HT-29 (cell line): ENCODE data around the gene NUF2. TPM values are rescaled to one million over a fixed set of nuclear protein-coding genes. Genes with fewer than 3 reads are reported as not detected.

Experiments used
- DNase-seq: peaks from one replicate; pipeline ENCODE4 v3.0.0-alpha.2; 2015; ENCODE audit warnings: low spot score
- total RNA-seq: library from RNA; depleted of rRNA; stranded (reverse); fragments of >200 nt; shearing (Covaris generic); gene quantifications from 2 replicates; pipeline ENCODE4 v1.2.3, GENCODE V29; 2014; rRNA removed

The NUF2 gene
- total RNA-seq, 1 experiment from 2014 or later = 18.5 TPM

DNA sequence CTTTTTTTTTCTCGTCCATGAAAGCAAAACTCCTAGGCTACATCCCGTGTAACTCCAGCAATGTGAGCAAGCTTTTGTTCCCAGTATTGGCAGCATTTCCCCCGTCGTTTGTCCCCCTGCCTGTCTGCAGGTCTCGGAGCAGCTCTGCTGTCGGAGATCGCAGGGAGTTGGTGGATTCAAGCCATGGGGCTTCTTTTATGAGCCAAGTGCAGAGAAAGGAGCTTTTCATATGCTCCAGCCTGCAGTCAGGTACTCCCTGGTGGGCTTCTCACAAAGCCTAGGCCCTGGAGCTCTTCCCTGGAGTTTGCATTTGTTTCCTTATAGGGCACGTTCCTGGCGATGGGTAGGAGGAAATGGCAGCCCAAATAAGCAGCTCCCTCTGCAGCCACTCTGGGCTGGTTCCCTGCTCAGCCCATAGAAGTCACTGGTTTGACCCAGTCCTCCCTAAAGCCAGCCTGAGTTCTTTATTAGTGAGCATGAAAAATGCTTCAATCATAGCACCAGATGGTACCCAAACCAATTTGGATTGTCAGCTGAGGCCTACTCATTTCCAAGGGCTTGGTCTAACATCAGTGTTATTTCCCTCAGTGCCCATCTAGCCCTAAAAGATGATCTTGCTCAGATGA is 78.3 kb downstream of the NUF2 start:
- no peak for DNase-seq

DNA sequence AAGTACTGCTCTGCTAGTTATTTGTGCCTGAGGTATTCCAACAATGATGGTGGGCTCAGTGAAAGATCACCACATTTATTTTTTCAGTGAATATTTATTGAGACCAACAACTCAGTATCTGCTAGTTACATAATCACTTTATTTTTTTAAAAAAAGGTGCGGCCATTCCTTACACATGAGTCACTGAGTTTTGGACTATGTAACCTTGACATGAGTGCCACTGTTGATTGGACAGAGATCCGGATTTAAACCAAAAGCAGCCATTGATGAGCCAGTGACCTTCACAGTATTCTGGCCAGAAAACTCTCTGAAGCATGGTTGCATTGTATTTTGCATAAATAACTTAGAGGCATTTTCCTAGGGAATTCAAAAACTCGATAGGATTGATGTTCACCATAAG is 79.5 kb downstream of the NUF2 start:
- DNase-seq = no peak

Other genes starting within 250 kb of the NUF2 start
- gene RGS5, start 119.0 kb upstream of the NUF2 start, total RNA-seq = 1.7 TPM in 1 of 2 replicates, not detected in the other